Suppressor macrophage treated with lipopolysaccharide for 4 hours (primary cell): ENCODE measurements around the gene RUNX3.

Source experiments
- DNase-seq: peaks from one replicate; pipeline ENCODE4 v3.0.0-alpha.2; 2020

Gene RUNX3

GRCh38 chr1:24946861-24947658 is 17.0 kb upstream of the RUNX3 start:
- DNase-seq = no peak

DNA sequence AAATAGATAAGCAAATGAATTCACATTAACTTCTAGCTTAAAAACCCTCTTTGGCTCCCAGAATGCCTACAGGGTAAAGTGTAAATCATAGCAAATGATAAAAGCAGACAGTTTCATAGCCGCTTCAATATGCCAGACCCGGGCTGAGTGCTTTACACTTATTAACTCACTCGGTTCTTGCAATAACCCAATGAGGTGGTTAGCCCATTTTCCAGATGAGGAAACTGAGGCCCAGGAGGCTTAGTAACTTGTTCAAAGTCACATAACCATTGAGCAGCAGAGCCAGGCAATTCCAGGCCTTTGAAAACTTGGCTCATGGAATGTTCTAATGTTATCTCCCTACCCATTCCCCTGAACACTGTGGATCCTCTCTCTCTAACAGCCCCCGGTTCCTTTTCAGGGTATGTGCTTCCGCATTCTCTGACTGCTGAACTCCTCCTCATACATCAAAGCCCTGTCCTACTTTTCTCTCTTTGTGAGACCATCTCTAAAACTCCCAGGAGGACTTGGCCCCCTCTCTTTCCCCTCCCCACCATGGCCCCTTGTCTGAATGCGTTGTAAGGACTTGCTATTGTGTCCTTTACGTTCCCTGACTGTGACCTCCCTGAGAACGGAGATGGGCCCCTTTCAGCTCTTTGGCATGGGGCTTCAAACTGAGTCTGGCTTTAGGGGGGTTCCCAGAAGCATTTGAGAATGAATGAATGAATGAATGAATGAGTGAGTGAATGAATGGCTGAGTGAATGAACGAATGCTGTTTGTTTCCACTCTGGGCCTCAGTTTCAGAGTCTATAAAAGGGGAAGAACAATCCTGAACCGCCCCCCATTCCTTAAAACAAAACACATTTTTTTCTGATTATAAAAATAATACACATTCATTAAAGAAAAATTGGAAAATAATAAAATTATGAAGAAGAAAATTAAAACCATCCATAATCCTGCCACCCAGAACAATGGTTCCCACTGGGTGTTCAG is 15.6 kb upstream of the RUNX3 start:
- no peak for DNase-seq

GRCh38 chr1:24944318-24944717 is 14.2 kb upstream of the RUNX3 start:
- DNase-seq = no peak

DNA sequence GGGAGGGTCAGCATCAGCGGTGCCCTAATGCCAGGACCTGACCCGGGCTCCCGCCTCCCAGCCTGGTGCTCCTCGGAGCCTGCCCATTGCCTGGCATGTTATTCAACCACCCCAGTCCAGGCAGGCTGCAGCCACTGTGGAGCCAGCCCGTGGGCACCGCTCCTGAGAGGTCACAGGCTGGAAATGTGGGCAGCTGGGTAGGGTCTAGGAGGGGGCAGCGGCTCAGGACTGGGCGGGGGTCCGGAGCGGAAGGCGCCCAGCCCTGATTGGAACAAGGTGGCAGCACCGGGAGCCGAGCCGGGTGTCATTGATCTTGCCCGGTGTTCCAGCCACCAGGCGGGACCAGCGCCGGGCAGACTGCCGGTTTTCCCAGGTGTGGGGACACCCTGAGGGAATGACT is 12.7 kb upstream of the RUNX3 start:
- DNase-seq = no peak

GRCh38 chr1:24941564-24941963 is 11.5 kb upstream of the RUNX3 start:
- no peak for DNase-seq

DNA sequence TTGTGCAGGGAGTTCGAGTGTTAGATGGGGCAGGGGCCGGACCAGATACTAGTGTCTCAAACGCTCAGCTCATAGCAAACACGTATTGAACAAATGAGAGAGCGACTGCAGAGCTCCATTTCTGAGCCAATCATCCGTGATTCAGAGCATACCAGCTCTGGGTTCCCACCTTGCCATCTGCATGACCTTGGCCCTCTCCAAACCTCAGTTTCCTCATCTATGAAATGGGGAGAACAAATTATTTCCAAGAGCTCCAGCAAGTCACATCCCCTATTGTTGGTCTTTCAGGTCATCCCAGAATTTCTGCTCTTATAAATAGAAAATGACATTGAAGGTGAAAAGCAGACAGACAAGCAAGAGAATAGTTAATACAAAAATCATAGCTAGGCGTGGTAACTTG is 10.2 kb upstream of the RUNX3 start:
- no peak for DNase-seq

DNA sequence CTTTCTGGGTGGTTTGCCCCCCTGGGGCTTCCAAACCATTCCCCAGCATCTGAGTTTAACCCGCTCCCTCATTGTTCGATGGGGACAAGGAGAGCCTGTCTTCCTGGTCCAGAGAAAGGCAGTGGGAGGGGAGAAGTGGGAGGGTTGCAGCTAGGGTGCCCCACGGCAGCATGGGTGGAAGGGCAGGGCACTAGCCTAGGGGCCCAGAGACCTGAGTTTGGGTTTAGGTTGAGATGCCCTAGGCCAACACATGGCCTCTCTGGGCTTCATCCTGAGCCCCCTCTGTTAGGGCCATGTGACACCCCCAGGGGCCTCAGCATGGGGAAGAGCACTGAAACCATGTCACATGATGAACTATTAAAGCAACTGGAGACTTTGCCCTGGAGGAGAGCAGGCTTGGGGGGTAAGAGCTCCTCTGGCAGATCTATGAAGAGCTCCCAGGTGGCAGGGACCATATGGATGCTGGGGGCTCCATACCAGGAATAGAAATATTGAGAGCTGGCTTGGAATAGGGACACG is 9.7 kb upstream of the RUNX3 start:
- no peak for DNase-seq

GRCh38 chr1:24939040-24939674 is 9.1 kb upstream of the RUNX3 start:
- no peak for DNase-seq

- no peak for DNase-seq
Observed at GRCh38 chr1:24938276-24938675, 8.2 kb upstream of the RUNX3 start.

DNA sequence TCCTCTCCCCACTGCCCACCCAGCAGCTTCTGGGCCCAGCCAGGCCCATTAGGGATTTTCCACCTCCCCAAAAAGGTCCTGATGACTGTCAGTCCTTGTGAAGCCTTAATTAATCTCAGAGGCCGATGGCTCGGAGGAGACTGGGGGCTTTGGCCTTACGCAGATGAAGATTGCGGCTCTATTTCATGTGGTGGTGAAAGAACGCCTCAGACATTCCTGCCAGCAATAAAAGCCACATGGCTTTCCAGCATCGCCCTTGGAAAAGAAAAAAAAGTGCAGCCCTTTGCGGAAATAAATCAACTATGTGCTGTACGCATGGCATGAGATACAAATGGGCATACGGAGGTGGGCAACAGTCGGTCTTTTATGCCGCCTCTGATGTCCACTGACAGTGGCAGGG is 6.6 kb upstream of the RUNX3 start:
- no peak for DNase-seq

- no peak for DNase-seq
Observed at GRCh38 chr1:24935615-24936484, 5.8 kb upstream of the RUNX3 start.

GRCh38 chr1:24935196-24935526 is 5.1 kb upstream of the RUNX3 start:
- no peak for DNase-seq

DNA sequence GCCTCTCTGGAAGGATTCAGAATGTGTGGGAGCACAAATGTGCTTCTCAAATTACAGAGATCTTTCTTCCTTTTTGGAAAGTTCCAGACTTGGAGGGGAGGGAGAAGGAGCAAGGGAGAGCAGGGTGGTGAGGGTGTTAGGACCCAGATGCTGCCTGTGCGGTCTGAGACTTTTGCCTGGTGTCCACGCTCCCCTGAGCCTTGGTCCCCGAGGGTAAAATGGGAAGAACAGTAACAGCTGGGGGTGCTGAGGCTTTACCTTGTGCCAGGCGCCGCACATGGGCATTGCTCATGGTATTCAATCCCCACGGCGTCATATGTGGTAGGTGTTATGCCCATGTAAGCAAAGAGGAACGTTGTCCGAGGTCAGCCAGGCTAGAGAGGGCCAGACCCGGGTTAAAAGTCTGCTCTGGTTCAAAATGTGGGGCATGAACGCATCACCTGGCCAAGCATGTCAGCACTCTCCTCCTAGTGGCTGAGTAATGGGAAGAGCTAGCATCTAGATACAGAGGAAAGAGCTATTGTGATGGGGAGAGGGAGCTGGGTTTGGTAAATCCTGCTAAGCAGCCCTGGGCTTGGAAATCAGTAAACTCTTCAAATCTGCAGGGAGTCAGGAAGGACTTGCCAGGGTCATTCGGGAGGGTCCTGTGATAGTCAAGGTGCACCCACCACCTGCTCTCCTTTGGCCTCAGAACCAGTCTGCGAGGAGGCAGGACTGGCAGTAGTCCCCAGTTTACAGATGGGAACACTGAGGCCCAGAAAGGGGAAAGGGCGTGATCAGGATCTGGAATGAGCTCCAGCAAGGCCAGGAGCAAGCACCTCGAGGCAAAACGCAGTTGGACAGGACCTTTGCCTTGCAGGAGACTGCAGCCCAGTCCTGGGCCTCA is 4.5 kb upstream of the RUNX3 start:
- no peak for DNase-seq

DNA sequence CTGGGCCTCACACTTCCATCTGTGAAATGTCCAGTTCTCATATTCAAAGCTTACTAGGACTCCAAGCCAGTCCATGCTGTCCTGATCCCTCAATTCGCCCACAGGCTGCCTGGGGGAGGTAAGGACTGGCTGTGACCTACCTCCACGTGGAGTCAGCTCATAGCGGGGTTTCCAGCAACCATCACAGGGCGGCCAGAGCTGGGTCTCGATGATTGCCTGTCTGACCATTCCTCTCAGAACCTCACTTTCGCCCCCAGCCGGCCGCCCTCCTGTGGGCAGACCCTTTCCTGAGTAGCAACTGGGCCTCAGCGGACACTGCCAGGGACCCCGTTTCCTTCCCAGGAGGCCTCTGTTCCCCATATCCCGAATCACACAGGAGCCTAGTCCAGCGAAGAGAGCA is 3.4 kb upstream of the RUNX3 start:
- DNase-seq = no peak

DNA sequence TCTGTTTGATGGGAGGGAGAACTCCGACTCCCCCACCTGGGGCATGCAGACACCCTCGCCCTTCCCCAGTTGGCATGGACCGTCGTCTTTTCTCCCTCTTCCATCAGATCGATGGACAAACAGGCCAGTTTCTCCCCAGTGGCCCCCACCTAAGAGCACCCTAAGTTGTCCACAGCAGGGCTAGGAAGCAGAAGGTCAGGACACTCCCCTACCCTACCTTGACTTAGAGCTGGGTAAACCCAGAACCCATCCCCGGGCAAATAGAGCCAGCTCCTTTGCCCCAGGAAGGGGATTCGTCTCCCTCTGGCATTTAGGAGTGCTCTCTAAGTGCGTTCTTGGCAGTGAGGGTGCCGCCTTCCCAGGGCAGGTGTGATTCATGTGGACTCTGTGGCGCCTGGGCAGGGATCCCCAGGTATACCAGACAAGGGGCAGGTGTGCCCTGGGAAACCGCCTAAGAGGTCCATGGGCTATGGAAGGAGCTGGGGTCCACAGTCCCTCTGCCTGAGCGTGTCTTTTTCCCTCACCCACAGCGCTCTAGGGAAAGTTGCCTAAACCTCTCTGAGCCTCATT is 2.7 kb upstream of the RUNX3 start:
- no peak for DNase-seq

DNA sequence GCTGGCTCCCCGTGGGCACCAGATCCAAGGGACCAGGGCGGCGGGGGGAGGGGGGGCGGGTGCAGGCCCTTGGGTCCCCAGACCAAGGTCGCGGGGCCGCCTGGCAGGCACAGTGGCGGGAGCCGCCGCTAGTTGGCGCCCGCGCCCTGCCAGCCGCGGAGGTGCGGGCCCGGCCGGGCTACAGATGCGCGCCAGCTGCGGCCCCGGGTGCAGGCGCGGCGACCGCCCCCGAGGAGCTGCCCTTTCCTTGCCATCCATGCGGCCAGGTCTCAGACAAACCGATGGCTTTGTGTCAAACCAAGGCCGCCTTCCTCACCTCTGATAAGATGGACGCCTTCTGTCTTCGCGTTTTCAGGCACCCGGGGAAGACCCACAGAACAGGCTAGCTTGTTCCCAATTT is 2.2 kb upstream of the RUNX3 start:
- peak; percentile 74 for DNase-seq

- no peak for DNase-seq
Observed at GRCh38 chr1:24931468-24932231, 1.6 kb upstream of the RUNX3 start.

DNA sequence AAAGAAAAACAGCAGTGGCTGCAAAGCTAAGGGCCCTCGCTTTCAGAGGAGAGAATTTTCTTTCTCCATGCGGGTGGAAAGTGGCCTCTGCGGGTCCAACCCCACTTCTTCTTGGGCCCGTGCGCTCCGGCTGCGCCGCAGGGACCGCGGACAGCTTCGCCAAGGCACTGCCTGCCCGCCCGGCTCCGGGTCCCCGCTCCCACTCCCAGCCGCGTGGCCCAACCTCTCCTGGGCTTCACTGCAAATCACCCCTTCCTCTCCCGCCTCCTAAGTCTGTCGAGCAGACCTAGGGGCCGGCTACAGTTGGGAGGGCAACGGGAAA is 1.0 kb upstream of the RUNX3 start:
- no peak for DNase-seq

DNA sequence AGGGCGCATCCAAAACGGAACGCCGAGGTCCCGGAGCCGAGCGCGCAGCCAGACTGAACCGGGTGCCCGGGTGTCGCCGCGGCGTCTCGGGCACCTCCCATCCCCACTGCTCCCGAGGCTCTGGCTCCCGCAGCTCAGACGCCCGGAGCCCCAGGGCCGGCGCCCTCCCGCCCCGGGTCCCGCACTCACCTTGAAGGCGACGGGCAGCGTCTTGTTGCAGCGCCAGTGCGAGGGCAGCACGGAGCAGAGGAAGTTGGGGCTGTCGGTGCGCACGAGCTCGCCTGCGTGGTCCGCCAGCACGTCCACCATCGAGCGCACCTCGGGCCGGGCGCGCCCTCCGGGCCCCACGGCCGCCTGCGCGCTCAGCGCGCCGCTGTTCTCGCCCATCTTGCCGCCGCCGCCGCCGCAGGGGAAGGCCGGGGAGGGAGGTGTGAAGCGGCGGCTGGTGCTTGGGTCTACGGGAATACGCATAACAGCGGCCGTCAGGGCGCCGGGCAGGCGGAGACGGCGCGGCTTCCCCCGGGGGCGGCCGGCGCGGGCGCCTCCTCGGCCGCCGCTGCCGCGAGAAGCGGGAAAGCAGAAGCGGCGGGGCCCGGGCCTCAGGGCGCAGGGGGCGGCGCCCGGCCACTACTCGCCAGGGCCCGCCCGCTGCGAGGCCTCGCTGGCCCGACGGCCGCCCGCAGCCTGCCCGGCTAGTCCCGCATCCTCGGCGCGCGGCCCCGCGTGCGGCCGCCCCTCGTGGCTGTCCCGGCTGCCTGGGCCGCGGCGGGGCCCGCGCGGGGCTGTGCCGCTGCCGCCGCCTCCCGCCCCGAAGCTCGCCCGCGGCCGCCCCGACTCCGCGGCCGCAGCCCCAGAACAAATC is 447 bp downstream of the RUNX3 start:
- DNase-seq = peak; percentile 73
